ENCODE measurements around the gene ARHGAP44.

The ARHGAP44 gene

DNA sequence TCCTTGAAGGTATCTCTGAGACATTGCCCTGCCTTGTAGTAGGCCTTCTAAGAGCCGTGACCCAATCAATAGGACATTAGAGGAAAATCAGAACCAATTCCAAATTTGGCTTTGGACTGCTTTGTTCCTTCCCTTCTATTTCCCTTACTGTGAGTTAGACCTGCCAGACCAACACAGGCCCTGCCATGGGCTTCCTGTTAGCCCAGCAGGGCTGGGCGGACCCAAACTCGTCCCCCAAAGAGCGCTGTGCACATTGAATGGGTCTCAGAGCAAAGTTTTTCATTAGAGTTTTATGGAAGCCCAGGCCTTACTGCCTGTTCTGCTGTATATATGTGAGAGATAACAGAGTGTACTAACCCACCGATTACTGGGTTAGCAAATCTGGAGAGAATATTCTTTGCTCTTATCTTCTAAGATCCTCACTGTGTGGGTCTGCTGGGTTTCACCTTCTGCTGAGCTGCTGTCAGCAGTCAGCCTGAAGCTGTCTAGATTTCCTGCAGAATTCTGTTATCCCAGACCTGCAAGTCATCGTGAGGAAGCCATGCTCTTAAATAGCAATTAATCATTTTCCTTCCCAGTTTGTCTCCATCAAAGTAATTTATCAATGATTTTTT is 5.7 kb downstream of the ARHGAP44 start:
- peaks cover 11% of the 10 kb centered on the region for H3K4me1 ChIP-seq (ENCODE audit: insufficient read depth, low read length)
- no peak overlapping the region for H3K9ac ChIP-seq (ENCODE audit: low read depth, low read length)
- H3K36me3 ChIP-seq (ENCODE audit: insufficient read depth, low read length), result no peaks in the 10 kb centered on the region
- no peaks in the 10 kb centered on the region for H3K9me3 ChIP-seq (ENCODE audit: control insufficient read depth, insufficient read depth, low read length)

DNA sequence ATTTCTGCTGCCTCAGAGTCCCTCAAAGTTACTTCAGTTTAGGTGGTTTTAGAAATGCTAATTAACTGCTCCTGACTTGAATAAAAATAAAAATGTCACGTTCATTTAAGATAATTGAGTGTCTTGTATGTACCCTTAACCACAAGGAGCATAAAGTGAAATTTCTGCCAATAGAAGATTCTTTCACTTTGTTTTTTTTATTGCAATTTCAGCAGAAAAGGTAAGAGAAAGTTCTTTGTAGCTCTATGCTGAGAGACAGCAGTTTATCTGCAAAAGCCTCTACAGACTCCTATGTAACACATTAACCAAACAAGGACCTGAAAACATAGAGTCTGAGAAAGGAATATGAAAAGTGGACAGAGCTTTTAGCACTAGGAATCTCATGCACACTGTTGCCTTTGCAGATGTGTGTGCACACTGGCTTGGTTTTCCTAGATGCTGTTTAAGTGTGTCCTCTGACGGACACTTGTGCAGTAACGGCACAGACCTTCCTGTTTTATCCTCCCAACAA is 11.6 kb downstream of the ARHGAP44 start:
- H3K9me3 ChIP-seq (ENCODE audit: control insufficient read depth, insufficient read depth, low read length), result no peaks in the 10 kb centered on the region; the same call in 1 of the 2 replicates
- no peak overlapping the region for H3K9ac ChIP-seq (ENCODE audit: low read depth, low read length)
- H3K4me1 ChIP-seq (ENCODE audit: insufficient read depth, low read length), result no peaks in the 10 kb centered on the region
- no peaks in the 10 kb centered on the region; the same call in 1 of the 2 replicates for H3K36me3 ChIP-seq (ENCODE audit: insufficient read depth, low read length)

DNA sequence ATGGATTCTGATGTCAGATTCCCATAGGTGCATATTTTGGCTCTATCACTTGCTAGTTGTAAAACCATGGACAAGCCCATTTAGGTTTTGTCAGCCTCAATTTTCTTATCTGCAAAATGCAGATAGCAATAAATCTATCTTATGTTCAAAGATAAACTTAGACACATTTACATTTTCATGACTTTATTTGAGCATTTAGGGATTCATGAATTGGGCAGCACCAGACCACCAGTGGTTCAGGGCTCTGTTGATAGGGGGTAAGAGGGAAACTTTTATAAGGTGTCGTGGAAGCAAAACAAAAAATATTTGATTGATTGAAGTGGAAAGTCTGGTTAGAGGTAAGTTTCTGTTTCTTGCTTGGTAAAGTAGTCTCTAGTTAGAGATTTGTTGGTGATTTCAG is 17.3 kb downstream of the ARHGAP44 start:
- no peak overlapping the region for H3K9ac ChIP-seq (ENCODE audit: low read depth, low read length)
- H3K36me3 ChIP-seq (ENCODE audit: insufficient read depth, low read length), result peaks cover 3% of the 10 kb centered on the region; the same call in 1 of the 2 replicates
- no peaks in the 10 kb centered on the region; the same call in none of the 2 replicates for H3K9me3 ChIP-seq (ENCODE audit: control insufficient read depth, insufficient read depth, low read length)
- no peaks in the 10 kb centered on the region for H3K4me1 ChIP-seq (ENCODE audit: insufficient read depth, low read length)

DNA sequence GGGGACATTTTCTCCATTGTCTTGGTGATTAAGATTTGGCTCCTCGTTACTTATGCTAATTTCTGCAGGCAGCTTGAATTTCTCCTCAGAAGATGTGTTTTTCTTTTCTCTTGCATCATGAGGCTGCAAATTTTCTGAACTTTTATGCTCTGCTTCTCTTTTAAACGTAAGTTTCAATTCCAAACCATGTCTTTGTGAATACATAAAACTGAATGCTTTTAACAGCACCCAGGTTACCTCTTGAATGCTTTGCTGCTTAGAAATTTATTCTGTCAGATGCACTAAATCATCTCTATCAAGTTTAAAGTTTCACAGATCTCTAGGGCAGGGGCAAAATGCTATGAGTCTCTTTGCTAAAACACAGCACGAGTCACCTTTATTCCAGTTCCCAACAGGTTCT is 19.4 kb downstream of the ARHGAP44 start:
- H3K9ac ChIP-seq (ENCODE audit: low read depth, low read length), result no peak overlapping the region
- H3K9me3 ChIP-seq (ENCODE audit: control insufficient read depth, insufficient read depth, low read length), result no peaks in the 10 kb centered on the region; the same call in none of the 2 replicates
- no peaks in the 10 kb centered on the region for H3K4me1 ChIP-seq (ENCODE audit: insufficient read depth, low read length)
- H3K36me3 ChIP-seq (ENCODE audit: insufficient read depth, low read length), result peaks cover 3% of the 10 kb centered on the region; the same call in 1 of the 2 replicates

DNA sequence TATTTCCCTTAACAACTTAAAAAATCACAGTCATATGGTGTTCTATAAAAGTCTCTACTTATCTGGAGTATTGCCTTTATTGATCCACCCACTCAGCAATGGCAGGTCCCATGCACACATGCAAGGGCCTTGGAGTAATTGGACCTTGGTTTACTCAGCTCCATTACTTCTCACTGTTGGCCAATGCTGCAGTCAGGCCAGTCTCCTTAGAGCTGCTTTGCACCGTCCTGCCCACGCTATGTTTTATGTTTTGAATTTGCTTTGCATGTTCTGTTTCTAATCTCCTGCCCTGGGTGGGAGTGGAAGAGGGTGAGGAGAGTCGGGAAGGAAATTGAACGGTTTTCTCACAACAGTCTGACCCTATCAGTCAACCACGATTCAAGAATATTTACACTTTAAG is 23.6 kb downstream of the ARHGAP44 start:
- Histone ChIP-seq H3K4me1 (ENCODE audit: insufficient read depth, low read length) (no peaks in the 10 kb centered on the region), H3K36me3 (ENCODE audit: insufficient read depth, low read length) (peaks cover 3% of the 10 kb centered on the region; the same call in 1 of the 2 replicates), H3K9me3 (ENCODE audit: control insufficient read depth, insufficient read depth, low read length) (no peaks in the 10 kb centered on the region; the same call in 1 of the 2 replicates), H3K9ac (ENCODE audit: low read depth, low read length) (no peak overlapping the region)

DNA sequence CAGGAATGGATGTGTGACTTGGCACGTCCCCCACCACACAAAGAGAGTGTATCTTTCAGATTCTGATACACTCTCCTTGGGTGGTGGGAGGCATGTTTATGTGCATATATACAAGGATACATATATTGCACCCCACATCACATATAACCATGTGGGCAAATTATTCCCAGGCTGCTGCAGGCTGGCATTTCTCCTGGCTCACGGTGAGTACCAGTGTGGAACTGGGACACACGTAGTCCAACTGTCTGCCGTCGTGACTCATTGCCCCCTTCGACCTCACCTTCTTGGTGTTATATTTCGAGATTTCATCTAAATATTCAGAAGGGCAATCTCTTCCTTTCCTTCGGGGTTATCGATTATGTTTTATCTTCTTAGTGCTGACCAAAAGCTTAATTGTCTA is 24.4 kb downstream of the ARHGAP44 start:
- no peak overlapping the region for H3K9ac ChIP-seq (ENCODE audit: low read depth, low read length)
- H3K4me1 ChIP-seq (ENCODE audit: insufficient read depth, low read length), result no peaks in the 10 kb centered on the region
- no peaks in the 10 kb centered on the region for H3K36me3 ChIP-seq (ENCODE audit: insufficient read depth, low read length)
- H3K9me3 ChIP-seq (ENCODE audit: control insufficient read depth, insufficient read depth, low read length), result no peaks in the 10 kb centered on the region

DNA sequence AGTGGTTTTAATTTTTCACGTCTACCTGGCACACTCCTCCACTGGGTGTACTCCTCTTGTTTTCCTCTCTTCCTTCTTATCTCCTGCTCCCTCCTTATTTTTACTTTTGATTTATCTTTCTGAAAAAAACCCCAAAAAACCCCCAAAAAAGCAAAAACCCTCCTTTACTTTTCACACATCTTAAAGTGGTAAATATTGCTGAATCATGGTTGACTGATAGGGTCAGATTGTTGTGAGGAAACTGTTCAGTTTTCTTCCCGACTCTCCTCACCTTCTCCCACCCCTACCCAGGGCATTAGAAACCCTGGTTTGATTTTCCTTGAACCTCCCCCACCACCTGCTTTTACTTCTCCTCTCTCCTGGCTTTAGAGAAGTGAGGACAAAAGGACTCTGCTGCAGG is 25.4 kb downstream of the ARHGAP44 start:
- Histone ChIP-seq H3K36me3 (ENCODE audit: insufficient read depth, low read length) (no peaks in the 10 kb centered on the region), H3K9ac (ENCODE audit: low read depth, low read length) (no peak overlapping the region), H3K9me3 (ENCODE audit: control insufficient read depth, insufficient read depth, low read length) (no peaks in the 10 kb centered on the region), H3K4me1 (ENCODE audit: insufficient read depth, low read length) (no peaks in the 10 kb centered on the region)

DNA sequence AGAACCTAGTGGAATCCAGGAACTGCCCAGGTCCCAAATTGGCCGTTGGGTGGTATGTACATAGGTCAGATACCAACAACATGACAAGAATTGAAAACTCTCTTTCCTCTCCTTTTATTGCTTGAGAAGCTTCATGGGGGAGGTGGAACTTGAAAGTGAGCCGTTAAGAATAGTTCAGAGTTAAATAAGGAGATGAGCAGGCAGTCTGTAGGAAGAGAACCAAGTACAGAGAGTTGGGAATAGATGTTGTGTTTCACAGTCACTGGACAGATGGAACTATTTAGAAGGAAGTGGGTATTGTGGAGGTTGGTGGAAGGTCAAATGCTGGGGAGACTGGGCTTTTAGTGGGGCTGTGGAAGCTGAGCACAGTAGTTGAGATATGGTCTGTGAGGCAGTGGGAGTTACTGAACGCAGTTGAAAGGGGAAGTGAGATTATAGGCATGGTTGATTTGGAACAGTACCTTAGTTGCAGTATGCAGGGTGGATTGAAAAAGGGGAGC is 26.4 kb downstream of the ARHGAP44 start:
- Histone ChIP-seq H3K36me3 (ENCODE audit: insufficient read depth, low read length) (no peaks in the 10 kb centered on the region), H3K9ac (ENCODE audit: low read depth, low read length) (no peak overlapping the region), H3K4me1 (ENCODE audit: insufficient read depth, low read length) (no peaks in the 10 kb centered on the region), H3K9me3 (ENCODE audit: control insufficient read depth, insufficient read depth, low read length) (no peaks in the 10 kb centered on the region)

DNA sequence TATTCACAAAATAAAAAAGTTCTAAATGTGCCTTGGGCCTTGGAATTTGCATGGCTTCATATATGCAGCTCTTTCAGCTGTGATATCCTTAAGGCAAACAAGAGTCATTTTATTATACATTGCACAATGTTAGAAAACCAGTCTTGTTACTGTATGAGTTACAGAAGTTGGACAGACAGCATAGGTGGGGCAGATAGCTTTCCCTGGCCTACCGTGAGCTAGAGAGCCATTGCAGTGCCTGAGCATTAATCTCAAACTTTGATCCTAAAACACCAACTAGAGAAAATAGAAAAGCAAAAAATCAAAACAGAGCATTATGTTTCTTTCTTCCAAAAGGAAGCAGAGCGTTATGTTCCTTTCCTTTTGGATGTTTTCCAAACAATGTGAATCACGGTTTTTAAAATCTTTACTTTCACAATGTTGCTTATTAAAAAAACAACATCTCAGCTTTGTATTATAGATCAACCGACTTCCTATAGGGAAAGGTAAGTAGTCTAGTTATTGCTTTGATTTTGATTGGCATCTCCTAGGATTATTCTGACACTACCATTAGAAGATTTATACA is 32.2 kb downstream of the ARHGAP44 start:
- no peak overlapping the region for H3K9ac ChIP-seq (ENCODE audit: low read depth, low read length)
- H3K36me3 ChIP-seq (ENCODE audit: insufficient read depth, low read length), result no peaks in the 10 kb centered on the region
- no peaks in the 10 kb centered on the region for H3K9me3 ChIP-seq (ENCODE audit: control insufficient read depth, insufficient read depth, low read length)
- H3K4me1 ChIP-seq (ENCODE audit: insufficient read depth, low read length), result no peaks in the 10 kb centered on the region

DNA sequence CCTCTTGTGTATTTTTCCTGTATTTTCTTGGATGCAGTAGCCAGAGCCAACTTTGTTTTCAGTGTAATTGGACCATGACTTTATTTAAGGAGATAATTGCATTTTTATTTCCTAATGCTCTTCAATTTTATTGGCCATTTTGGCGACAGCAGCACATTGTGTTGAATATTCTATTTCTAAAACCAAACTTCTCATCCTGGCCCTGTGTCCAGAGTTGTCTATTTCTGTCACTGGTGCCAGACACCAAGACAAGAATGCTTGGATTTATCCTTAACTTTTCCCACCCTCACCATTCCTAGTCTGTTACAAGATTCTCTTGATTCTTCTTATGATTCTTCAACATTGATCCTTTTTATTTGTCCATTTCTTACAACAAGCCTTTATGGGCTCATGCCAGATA is 37.1 kb downstream of the ARHGAP44 start:
- H3K36me3 ChIP-seq (ENCODE audit: insufficient read depth, low read length), result no peaks in the 10 kb centered on the region
- peaks cover 4% of the 10 kb centered on the region; the same call in 1 of the 2 replicates for H3K9me3 ChIP-seq (ENCODE audit: control insufficient read depth, insufficient read depth, low read length)
- H3K4me1 ChIP-seq (ENCODE audit: insufficient read depth, low read length), result no peaks in the 10 kb centered on the region
- H3K9ac ChIP-seq (ENCODE audit: low read depth, low read length), result no peak overlapping the region

DNA sequence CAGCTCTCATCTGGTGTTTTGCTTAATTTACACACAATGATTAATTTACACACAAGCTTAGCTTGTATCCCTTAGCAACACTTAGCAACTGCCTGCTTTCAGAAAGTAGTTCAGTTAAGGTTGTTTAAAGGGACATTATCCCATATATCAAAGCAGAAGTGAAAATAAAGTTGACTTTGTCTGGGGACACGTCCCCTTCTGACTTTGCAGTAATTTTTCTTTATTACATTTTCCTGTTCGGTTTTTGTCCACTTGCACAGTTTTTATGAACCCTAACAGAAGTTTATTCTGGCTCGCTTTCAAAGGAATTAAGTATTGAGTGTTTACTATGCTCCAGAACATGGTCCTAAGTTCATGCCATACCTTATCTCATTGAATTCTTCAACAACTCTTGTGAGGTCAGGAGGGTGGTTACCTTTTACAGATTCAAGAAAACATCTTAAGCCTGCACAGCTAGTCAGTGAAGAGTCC is 41.5 kb downstream of the ARHGAP44 start:
- Histone ChIP-seq H3K4me1 (ENCODE audit: insufficient read depth, low read length) (no peaks in the 10 kb centered on the region), H3K36me3 (ENCODE audit: insufficient read depth, low read length) (no peaks in the 10 kb centered on the region), H3K9me3 (ENCODE audit: control insufficient read depth, insufficient read depth, low read length) (peaks cover 4% of the 10 kb centered on the region; the same call in 1 of the 2 replicates), H3K9ac (ENCODE audit: low read depth, low read length) (no peak overlapping the region)

DNA sequence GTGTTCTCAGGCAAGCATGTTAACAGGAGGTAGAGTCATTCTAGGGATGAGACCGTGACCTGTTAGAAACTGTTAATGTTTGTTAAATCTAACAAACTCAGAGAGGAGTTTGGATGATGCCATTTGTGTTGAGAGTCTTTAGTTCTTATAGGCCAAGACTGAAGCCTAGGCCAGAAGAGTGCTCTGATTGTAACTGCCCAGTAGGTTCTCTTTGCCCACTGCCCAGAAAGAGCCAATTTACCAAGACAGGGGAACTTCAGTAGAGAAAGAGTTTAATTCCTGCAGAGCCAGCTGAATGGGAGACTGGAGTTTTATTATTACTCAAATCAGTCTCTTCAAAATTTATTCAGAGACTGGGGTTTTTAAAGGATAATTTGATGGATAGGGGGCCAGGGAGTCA is 42.5 kb downstream of the ARHGAP44 start:
- no peak overlapping the region for H3K9ac ChIP-seq (ENCODE audit: low read depth, low read length)
- no peaks in the 10 kb centered on the region for H3K4me1 ChIP-seq (ENCODE audit: insufficient read depth, low read length)
- H3K9me3 ChIP-seq (ENCODE audit: control insufficient read depth, insufficient read depth, low read length), result peaks cover 4% of the 10 kb centered on the region; the same call in 1 of the 2 replicates
- H3K36me3 ChIP-seq (ENCODE audit: insufficient read depth, low read length), result no peaks in the 10 kb centered on the region

DNA sequence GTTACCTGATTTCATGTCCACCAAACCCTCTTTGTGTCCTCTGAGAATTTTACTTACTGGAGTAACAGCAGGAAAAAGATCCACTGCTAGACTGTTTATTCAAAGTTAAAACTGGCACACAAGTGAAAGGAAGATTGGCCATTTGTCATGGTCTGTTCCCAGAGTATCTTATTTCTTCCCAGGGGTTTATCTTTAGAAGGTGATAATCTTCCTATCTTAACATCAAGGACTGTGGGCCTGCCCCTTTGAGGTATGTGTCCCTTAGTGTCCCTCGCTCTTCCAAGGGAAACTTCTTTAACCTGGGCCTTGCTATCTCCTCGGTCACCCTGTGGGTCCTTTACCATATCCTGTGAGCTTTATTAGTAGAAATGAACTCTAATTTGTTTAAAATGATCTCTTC is 49.7 kb downstream of the ARHGAP44 start:
- no peaks in the 10 kb centered on the region for H3K36me3 ChIP-seq (ENCODE audit: insufficient read depth, low read length)
- H3K9ac ChIP-seq (ENCODE audit: low read depth, low read length), result no peak overlapping the region
- no peaks in the 10 kb centered on the region for H3K4me1 ChIP-seq (ENCODE audit: insufficient read depth, low read length)
- no peaks in the 10 kb centered on the region for H3K9me3 ChIP-seq (ENCODE audit: control insufficient read depth, insufficient read depth, low read length)

DNA sequence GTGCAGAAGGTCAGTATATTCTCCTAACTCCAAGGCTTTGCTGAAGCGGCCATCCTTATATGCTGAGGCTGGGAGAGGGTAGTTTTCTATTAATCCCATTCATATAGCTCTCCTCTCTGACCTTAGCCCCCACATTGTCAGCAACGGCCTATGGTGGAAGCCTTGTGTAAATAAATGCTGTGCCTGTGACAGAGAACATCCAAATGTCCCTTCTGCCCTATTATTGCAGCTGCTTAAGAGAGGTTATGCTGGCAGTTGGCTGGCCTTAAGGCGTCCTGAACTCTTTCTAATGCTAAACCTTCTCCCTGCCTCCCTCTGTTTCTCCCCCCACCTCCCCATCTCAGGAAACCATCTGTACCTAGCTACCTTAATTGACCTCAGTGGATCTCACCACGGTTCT is 53.6 kb downstream of the ARHGAP44 start:
- no peaks in the 10 kb centered on the region for H3K4me1 ChIP-seq (ENCODE audit: insufficient read depth, low read length)

DNA sequence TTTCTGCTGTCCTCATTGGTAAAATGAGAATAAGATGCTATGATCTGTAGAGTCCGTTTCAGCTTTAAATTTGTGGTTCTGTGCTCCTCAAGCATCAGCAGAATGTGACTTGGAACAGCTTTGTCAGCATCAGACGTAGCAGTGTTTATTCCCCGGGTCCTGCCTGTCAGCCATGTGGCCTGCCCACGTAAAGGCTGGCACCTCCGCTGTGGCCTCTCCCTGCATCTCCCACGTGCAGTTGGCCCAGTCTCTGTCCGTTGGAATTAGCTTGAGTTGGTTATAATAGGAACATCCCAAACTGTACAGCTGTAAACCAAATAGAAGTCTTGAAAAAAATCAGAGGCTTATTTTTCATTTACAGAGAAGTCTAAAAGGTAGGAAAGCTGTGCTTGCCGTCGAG is 61.7 kb downstream of the ARHGAP44 start:
- no peaks in the 10 kb centered on the region for H3K4me1 ChIP-seq (ENCODE audit: insufficient read depth, low read length)
- H3K9me3 ChIP-seq (ENCODE audit: control insufficient read depth, insufficient read depth, low read length), result no peaks in the 10 kb centered on the region
- H3K9ac ChIP-seq (ENCODE audit: low read depth, low read length), result no peak overlapping the region
- H3K36me3 ChIP-seq (ENCODE audit: insufficient read depth, low read length), result no peaks in the 10 kb centered on the region

More for the DNA sequence above, 53.6 kb downstream of the ARHGAP44 start:
- Histone ChIP-seq H3K36me3 (ENCODE audit: insufficient read depth, low read length) (no peaks in the 10 kb centered on the region; the same call in 1 of the 2 replicates), H3K9ac (ENCODE audit: low read depth, low read length) (no peak overlapping the region), H3K9me3 (ENCODE audit: control insufficient read depth, insufficient read depth, low read length) (no peaks in the 10 kb centered on the region)

Measured in ES-I3 (cell line).